Measurements from ENCODE around the gene SLC16A9.
"Not testable (repeated sequence)": the region's sequence is repeated elsewhere in the genome, so short reads cannot be mapped to it uniquely, and the experiment has no call there.

DNA sequence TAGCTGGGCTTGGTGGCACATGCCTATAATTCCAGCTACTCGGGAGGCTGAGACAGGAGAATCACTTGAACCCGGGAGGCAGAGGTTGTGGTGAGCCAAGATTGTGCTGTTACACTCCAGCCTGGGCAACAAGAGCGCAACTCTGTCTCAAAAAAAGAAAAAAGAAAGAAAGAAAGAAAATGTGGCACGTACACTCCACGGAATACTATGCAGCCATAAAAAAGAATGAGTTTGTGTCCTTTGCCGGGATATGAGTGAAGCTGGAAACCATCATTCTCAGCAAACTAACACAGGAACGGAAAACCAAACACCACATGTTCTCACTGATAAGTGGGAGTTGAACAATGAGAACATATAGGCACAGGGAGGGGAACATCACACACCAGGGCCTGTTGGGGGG lies 46.4 kb downstream of the SLC16A9 start:
- TF ChIP-seq, protein P1, sequence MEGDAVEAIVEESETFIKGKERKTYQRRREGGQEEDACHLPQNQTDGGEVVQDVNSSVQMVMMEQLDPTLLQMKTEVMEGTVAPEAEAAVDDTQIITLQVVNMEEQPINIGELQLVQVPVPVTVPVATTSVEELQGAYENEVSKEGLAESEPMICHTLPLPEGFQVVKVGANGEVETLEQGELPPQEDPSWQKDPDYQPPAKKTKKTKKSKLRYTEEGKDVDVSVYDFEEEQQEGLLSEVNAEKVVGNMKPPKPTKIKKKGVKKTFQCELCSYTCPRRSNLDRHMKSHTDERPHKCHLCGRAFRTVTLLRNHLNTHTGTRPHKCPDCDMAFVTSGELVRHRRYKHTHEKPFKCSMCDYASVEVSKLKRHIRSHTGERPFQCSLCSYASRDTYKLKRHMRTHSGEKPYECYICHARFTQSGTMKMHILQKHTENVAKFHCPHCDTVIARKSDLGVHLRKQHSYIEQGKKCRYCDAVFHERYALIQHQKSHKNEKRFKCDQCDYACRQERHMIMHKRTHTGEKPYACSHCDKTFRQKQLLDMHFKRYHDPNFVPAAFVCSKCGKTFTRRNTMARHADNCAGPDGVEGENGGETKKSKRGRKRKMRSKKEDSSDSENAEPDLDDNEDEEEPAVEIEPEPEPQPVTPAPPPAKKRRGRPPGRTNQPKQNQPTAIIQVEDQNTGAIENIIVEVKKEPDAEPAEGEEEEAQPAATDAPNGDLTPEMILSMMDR (IDR thresholded peaks at IDR 0.05): not testable (repeated sequence)
- not testable (repeated sequence) for TF ChIP-seq MXI1 (IDR thresholded peaks at IDR 0.05; ENCODE audit: low read depth, low read length); FOXJ3 (CRISPR knock-in tag; IDR thresholded peaks at IDR 0.05); SMC3 (IDR thresholded peaks at IDR 0.05; ENCODE audit: low read depth, low read length); CHD2 (IDR thresholded peaks at IDR 0.05; ENCODE audit: low read length, partially characterized antibody); JUND (IDR thresholded peaks at IDR 0.05); TEAD4 (IDR thresholded peaks at IDR 0.05; ENCODE audit: borderline replicate concordance, insufficient read depth); MEF2A (IDR thresholded peaks at IDR 0.05; ENCODE audit: borderline replicate concordance, low read depth); EP300 (IDR thresholded peaks at IDR 0.05; ENCODE audit: borderline replicate concordance in 1 of 2, low read depth in 1 of 2, low read length in 1 of 2)
- TF ChIP-seq, protein P2, sequence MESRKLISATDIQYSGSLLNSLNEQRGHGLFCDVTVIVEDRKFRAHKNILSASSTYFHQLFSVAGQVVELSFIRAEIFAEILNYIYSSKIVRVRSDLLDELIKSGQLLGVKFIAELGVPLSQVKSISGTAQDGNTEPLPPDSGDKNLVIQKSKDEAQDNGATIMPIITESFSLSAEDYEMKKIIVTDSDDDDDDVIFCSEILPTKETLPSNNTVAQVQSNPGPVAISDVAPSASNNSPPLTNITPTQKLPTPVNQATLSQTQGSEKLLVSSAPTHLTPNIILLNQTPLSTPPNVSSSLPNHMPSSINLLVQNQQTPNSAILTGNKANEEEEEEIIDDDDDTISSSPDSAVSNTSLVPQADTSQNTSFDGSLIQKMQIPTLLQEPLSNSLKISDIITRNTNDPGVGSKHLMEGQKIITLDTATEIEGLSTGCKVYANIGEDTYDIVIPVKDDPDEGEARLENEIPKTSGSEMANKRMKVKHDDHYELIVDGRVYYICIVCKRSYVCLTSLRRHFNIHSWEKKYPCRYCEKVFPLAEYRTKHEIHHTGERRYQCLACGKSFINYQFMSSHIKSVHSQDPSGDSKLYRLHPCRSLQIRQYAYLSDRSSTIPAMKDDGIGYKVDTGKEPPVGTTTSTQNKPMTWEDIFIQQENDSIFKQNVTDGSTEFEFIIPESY (IDR thresholded peaks at IDR 0.05; ENCODE audit: borderline replicate concordance, low read depth): not testable (repeated sequence)
- TF ChIP-seq, protein P3, sequence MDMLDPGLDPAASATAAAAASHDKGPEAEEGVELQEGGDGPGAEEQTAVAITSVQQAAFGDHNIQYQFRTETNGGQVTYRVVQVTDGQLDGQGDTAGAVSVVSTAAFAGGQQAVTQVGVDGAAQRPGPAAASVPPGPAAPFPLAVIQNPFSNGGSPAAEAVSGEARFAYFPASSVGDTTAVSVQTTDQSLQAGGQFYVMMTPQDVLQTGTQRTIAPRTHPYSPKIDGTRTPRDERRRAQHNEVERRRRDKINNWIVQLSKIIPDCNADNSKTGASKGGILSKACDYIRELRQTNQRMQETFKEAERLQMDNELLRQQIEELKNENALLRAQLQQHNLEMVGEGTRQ (IDR thresholded peaks at IDR 0.05; ENCODE audit: borderline replicate concordance, low read depth, low read length): not testable (repeated sequence)
- TF ChIP-seq, protein P4, sequence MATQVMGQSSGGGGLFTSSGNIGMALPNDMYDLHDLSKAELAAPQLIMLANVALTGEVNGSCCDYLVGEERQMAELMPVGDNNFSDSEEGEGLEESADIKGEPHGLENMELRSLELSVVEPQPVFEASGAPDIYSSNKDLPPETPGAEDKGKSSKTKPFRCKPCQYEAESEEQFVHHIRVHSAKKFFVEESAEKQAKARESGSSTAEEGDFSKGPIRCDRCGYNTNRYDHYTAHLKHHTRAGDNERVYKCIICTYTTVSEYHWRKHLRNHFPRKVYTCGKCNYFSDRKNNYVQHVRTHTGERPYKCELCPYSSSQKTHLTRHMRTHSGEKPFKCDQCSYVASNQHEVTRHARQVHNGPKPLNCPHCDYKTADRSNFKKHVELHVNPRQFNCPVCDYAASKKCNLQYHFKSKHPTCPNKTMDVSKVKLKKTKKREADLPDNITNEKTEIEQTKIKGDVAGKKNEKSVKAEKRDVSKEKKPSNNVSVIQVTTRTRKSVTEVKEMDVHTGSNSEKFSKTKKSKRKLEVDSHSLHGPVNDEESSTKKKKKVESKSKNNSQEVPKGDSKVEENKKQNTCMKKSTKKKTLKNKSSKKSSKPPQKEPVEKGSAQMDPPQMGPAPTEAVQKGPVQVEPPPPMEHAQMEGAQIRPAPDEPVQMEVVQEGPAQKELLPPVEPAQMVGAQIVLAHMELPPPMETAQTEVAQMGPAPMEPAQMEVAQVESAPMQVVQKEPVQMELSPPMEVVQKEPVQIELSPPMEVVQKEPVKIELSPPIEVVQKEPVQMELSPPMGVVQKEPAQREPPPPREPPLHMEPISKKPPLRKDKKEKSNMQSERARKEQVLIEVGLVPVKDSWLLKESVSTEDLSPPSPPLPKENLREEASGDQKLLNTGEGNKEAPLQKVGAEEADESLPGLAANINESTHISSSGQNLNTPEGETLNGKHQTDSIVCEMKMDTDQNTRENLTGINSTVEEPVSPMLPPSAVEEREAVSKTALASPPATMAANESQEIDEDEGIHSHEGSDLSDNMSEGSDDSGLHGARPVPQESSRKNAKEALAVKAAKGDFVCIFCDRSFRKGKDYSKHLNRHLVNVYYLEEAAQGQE (IDR thresholded peaks at IDR 0.05; ENCODE audit: low read depth, low read length): not testable (repeated sequence)
